Subcutaneous adipose tissue (tissue), 4 donors: Measurements from ENCODE around the gene ARSK. TPM values are rescaled to one million over a fixed set of nuclear protein-coding genes. Genes with fewer than 3 reads are reported as not detected.

Experiments
- CTCF ChIP-seq: fragments of 450-650 bp; IDR thresholded peaks from one replicate; pipeline ENCODE4 v1.5.1; 2016; ENCODE audit warnings: low read depth, mild to moderate bottlenecking, control low read depth, antibody characterized with exemption, moderate library complexity
- total RNA-seq, 4 donors: library from RNA; depleted of rRNA; stranded (reverse); fragments of >200 nt; gene quantifications; one replicate each; pipeline ENCODE4 v1.1.0, GENCODE V29; 2016

ARSK gene
- total RNA-seq, 4 donors from 2014 or later: 4.9 to 12.9 (median 7.7) TPM

GRCh38 chr5:95610546-95610945 lies 55.6 kb downstream of the ARSK start:
- no peak for TF ChIP-seq CTCF

- no peak for TF ChIP-seq CTCF
Observed at GRCh38 chr5:95611396-95611795, 56.5 kb downstream of the ARSK start.

GRCh38 chr5:95613514-95613913 lies 58.6 kb downstream of the ARSK start:
- no peak for TF ChIP-seq CTCF

GRCh38 chr5:95615164-95615467 lies 60.2 kb downstream of the ARSK start:
- no peak for TF ChIP-seq CTCF

- TF ChIP-seq CTCF: no peak
Observed at GRCh38 chr5:95617057-95617456, 62.2 kb downstream of the ARSK start.

GRCh38 chr5:95619096-95619495 lies 64.2 kb downstream of the ARSK start:
- no peak for TF ChIP-seq CTCF

- TF ChIP-seq CTCF: no peak
Observed at GRCh38 chr5:95619514-95620029, 64.7 kb downstream of the ARSK start.
